ENCODE data around the gene MT1F. TPM values are rescaled to one million over a fixed set of nuclear protein-coding genes. Genes with fewer than 3 reads are reported as not detected.

The MT1F gene
- total RNA-seq, 1 experiment from 2014 or later = 2.1 TPM

DNA sequence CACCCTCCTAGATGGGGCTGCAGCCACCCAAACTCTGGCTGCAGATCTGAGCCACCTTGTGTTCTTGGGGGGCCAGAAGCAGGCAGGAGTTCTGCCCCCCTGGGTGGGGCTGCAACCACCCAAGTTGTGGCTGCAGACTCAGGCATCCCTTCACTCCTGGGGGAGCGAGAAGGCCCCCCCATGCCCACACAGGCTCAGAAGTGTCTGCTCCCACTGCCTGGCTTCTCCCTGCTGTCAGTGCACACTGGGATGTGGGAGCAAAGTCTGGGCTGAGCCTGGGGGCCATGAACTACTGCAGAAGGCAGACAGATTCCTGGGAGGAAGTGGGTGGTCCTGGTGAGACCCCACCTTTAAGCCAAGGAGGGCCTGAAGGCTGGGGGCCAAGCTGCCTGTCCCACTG, 37.5 kb downstream of the MT1F start:
- H3K4me3 ChIP-seq (ENCODE audit: low read depth in 2 of 2, low read length in 2 of 2) = no peak overlapping the region
- no peak for ATAC-seq
- no peaks in the 10 kb centered on the region for H3K4me1 ChIP-seq (ENCODE audit: control insufficient read depth, insufficient read depth, low read length)
- no peaks in the 10 kb centered on the region for H3K27me3 ChIP-seq (ENCODE audit: control insufficient read depth, insufficient read depth, low read length)
- H3K36me3 ChIP-seq (ENCODE audit: control insufficient read depth, insufficient read depth, low read length) = no peaks in the 10 kb centered on the region
- TF ChIP-seq, protein P1, sequence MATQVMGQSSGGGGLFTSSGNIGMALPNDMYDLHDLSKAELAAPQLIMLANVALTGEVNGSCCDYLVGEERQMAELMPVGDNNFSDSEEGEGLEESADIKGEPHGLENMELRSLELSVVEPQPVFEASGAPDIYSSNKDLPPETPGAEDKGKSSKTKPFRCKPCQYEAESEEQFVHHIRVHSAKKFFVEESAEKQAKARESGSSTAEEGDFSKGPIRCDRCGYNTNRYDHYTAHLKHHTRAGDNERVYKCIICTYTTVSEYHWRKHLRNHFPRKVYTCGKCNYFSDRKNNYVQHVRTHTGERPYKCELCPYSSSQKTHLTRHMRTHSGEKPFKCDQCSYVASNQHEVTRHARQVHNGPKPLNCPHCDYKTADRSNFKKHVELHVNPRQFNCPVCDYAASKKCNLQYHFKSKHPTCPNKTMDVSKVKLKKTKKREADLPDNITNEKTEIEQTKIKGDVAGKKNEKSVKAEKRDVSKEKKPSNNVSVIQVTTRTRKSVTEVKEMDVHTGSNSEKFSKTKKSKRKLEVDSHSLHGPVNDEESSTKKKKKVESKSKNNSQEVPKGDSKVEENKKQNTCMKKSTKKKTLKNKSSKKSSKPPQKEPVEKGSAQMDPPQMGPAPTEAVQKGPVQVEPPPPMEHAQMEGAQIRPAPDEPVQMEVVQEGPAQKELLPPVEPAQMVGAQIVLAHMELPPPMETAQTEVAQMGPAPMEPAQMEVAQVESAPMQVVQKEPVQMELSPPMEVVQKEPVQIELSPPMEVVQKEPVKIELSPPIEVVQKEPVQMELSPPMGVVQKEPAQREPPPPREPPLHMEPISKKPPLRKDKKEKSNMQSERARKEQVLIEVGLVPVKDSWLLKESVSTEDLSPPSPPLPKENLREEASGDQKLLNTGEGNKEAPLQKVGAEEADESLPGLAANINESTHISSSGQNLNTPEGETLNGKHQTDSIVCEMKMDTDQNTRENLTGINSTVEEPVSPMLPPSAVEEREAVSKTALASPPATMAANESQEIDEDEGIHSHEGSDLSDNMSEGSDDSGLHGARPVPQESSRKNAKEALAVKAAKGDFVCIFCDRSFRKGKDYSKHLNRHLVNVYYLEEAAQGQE (IDR thresholded peaks at IDR 0.05; ENCODE audit: insufficient read depth in 1 of 2, low read depth in 2 of 2, low read length in 1 of 2) = no peak
- TF ChIP-seq, protein P2, sequence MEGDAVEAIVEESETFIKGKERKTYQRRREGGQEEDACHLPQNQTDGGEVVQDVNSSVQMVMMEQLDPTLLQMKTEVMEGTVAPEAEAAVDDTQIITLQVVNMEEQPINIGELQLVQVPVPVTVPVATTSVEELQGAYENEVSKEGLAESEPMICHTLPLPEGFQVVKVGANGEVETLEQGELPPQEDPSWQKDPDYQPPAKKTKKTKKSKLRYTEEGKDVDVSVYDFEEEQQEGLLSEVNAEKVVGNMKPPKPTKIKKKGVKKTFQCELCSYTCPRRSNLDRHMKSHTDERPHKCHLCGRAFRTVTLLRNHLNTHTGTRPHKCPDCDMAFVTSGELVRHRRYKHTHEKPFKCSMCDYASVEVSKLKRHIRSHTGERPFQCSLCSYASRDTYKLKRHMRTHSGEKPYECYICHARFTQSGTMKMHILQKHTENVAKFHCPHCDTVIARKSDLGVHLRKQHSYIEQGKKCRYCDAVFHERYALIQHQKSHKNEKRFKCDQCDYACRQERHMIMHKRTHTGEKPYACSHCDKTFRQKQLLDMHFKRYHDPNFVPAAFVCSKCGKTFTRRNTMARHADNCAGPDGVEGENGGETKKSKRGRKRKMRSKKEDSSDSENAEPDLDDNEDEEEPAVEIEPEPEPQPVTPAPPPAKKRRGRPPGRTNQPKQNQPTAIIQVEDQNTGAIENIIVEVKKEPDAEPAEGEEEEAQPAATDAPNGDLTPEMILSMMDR (IDR thresholded peaks at IDR 0.05) = no peak
- no peak for TF ChIP-seq SIN3A (IDR thresholded peaks at IDR 0.05; ENCODE audit: borderline replicate concordance, insufficient read depth, low read depth, low read length)
- no peak for TF ChIP-seq POLR2AphosphoS5 (IDR thresholded peaks at IDR 0.05; ENCODE audit: low read depth, low read length)
- TF ChIP-seq TCF7L2 (IDR thresholded peaks at IDR 0.05; ENCODE audit: low read depth, low read length) = no peak
- BruUV-seq (replicated peaks) = no TSS peak
- no peak for DNase-seq (ENCODE audit: low read depth, low spot score)
- intact Hi-C loops (cut with micrococcal nuclease; ENCODE audit: unreplicated experiment) = no loop called here
- CTCF ChIA-PET = no interaction called here
- peaks cover 3% of the 10 kb centered on the region; the same call in 1 of the 2 replicates for H3K9me3 ChIP-seq (ENCODE audit: control insufficient read depth, insufficient read depth, low read depth, low read length)
- no peak overlapping the region for H3K27ac ChIP-seq (ENCODE audit: low read length)
- POLR2A ChIA-PET = no interaction called here
- in situ Hi-C loops (cut with HindIII; ENCODE audit: low pct_unique_long_range_greater_than_20kb, low sequenced_read_pairs) = no loop called here

DNA sequence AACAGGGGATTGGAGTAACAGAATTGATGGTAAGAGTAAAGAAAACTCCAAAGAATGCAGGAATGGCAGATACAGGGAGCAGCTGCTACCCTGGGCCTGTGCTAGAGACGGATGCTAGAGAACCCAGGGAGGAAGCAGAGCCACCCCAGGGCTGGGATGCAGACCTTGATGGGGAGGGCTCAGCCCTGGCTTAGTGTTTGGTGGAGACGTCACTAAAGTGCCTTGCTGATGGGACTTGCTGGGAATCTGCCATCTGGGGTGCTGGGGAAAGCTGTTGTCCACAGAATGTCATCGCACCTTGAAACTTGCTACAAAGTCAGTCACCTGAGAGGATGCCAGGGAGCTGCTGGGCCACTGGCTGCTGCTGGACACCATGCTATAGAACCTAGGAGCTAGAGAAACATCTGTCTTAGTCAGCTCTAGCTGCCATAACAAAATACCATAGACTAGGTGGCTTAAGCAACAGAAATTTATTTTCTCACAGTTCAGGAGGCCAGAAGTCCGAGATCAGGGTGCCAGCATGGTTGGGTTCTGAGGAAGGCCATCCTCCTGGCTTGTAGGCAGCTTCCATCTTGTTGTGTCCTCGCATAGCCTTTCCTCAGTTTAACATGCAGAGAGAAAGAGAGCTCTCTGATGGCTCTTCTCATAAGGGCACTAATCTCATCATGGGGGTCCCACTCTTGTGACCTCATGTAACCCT, 39.8 kb downstream of the MT1F start:
- in situ Hi-C loops (cut with HindIII; ENCODE audit: low pct_unique_long_range_greater_than_20kb, low sequenced_read_pairs) (no loop called here), intact Hi-C loops (cut with micrococcal nuclease; ENCODE audit: unreplicated experiment) (no loop called here)
- ATAC-seq = no peak
- no peaks in the 10 kb centered on the region for H3K36me3 ChIP-seq (ENCODE audit: control insufficient read depth, insufficient read depth, low read length)
- no peak overlapping the region for H3K27ac ChIP-seq (ENCODE audit: low read length)
- no peak overlapping the region for H3K4me3 ChIP-seq (ENCODE audit: low read depth in 2 of 2, low read length in 2 of 2)
- no peaks in the 10 kb centered on the region for H3K4me1 ChIP-seq (ENCODE audit: control insufficient read depth, insufficient read depth, low read length)
- ChIA-PET CTCF (no interaction called here), POLR2A (no interaction called here)
- TF ChIP-seq TCF7L2 (IDR thresholded peaks at IDR 0.05; ENCODE audit: low read depth, low read length) (no peak), SIN3A (IDR thresholded peaks at IDR 0.05; ENCODE audit: borderline replicate concordance, insufficient read depth, low read depth, low read length) (no peak), POLR2AphosphoS5 (IDR thresholded peaks at IDR 0.05; ENCODE audit: low read depth, low read length) (no peak)
- TF ChIP-seq, protein P2 (IDR thresholded peaks at IDR 0.05) = no peak
- TF ChIP-seq, protein P1 (IDR thresholded peaks at IDR 0.05; ENCODE audit: insufficient read depth in 1 of 2, low read depth in 2 of 2, low read length in 1 of 2) = no peak
- BruUV-seq (replicated peaks) = no TSS peak
- no peaks in the 10 kb centered on the region for H3K27me3 ChIP-seq (ENCODE audit: control insufficient read depth, insufficient read depth, low read length)
- no peak for DNase-seq (ENCODE audit: low read depth, low spot score)
- H3K9me3 ChIP-seq (ENCODE audit: control insufficient read depth, insufficient read depth, low read depth, low read length) = peaks cover 3% of the 10 kb centered on the region; the same call in 1 of the 2 replicates

Measured in Panc1 (cell line).